NCI-H2029 treated with DMSO at 0.1 percent for 48 hours (cell line): ENCODE results near the gene POLR3A.
"Not testable (repeated sequence)": the region's sequence is repeated elsewhere in the genome, so short reads cannot be mapped to it uniquely, and the experiment has no call there.

Experiments
- DNase-seq: peaks from one replicate; lab custom pipeline; 2025; lab: John Stamatoyannopoulos, UW

Gene POLR3A

DNA sequence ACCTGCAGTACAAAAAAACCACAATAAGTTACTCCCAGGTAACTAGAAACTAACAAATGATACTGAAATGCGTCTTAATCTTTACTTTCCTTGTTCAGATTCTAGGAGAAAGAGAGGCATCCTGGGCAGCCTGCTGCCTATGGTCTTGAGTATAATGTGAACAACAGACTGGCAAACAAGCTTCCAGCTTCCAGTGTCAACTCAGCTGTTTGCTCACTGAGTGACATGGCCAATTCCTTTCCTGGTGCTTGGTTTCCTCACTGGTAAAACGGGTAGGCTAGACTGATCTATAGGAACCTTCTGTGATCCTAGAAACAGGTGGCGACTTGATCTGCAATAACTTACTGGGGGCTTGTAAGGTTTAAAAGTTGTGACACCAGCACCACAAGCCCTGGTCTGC is 10.1 kb downstream of the POLR3A start:
- no peak for DNase-seq

DNA sequence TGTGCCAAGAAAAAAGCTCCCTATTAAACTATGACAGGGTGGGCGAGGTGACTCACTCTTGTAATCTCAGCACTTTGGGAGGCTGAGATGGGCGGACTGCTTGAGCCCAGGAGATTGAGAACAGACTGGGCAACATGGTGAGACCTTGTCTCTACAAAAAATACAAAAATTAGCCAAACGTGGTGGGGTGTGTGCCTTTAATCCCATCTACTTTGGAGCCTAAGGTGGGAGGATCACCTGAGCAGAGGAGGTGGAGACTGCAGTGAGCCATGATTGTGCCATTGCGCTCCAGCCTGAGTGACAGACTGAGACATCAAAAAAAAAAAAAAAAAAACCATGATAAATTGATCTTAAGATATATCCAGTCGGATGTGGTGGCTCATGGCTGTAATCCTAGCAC is 11.5 kb downstream of the POLR3A start:
- DNase-seq: no peak

DNA sequence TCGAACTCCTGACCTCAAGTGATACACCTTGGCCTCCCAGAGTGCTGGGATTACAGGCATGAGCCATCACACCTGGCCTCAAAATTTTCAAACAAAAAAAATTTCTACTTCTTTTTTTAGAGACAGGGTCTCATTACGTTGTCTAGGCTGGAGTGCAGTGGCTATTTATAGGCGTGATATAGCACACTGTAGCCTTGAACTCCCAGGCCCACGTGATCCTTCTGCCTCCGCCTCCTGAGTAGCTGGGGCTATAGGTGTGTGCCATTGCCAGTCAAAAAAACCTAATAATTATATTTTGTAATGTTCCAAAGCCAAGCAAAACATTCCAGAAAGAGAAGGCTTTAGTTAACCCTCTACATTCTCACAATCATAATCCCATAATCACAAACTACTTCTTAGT is 13.8 kb downstream of the POLR3A start:
- DNase-seq: no peak

DNA sequence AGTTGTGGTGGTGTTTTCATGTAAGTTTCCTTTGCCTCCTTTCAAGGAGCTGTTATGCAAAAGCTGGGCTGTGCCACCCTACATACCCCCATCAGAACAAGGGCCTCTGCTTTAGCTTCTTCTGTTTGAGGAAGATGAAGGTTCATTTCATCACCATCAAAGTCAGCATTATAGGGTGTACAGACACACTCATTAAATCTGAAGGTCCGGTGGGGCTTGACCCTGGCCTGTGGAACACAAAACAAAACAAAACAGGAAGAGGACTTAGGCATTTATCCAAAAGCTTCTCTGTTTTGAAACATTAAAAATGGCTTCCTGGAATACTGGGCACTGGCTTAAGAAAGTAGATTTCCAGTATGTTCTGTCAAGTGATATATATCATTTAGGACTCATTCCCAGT is 15.8 kb downstream of the POLR3A start:
- DNase-seq: no peak

DNA sequence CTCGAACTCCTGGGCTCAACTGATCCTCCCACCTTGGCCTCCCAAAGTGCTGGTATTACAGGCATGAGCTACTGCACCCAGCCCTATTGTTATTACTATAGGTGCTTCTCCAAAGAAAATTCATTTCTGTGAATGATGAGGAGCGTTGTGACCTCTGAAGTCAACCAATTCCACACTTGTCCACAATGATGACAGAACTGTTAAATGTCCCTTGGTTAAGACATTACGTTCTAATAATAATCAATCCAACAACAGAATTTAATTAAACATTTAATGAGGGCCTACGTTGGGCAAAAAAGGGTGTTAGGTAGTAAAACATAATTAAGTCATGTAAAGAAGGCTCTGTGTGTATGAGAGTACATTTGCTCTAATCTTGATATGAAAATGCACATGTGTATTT is 18.2 kb downstream of the POLR3A start:
- DNase-seq: no peak

DNA sequence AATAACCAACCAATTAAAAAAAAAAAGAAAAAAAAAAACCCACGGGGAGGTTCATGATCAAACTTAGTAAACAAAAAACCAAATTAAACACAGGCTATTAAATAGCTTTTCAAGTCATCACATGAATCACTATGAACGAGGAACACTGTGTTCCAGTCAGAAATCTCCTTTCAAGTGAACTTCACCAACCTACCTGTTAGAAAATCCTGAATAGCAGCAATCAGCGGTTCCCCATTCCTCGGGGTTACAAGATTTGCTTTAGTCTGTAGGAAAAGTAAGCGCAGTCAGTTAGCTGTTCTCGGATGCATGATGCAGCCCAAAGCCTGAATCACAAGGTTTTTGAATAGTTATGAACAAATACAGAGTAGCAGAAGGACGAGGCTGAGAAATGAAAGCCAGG is 19.0 kb downstream of the POLR3A start:
- no peak for DNase-seq

DNA sequence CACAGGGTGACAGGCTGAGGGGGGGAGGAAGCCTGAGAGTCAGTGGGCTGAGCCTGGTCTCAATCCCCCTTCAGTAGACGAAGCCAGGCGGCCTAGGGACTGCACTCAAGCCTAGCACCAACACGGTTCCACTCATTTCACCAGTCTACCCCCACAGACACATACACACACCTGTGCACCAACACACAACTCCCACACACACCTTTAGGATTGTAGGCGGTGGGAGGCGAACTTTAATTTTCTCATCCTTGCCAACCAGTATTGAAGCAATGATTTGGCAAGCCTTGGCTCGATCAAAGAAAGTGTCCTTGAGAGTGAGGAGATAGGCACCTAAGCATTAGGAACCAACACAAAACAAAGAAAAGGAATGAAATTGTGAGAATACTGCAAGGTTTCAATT is 19.7 kb downstream of the POLR3A start:
- no peak for DNase-seq

DNA sequence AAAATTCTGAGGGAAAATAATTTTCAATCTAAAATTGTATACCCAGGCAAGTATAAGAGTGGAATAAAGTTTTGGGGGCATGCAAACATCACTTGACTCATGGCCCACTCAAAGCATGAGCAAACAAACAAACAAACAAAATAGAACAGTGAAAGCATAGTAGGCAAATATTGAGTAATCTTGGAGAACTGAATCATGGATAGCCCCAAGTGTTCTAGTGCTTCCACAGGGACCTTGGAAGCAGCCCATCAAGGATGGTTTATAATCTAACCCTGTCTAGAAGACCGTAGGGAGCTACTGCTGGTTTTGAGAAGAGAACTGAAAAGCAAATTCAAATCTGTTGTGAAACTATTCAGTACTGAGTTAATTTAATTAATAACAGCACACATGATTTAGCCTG is 22.1 kb downstream of the POLR3A start:
- DNase-seq: no peak

DNA sequence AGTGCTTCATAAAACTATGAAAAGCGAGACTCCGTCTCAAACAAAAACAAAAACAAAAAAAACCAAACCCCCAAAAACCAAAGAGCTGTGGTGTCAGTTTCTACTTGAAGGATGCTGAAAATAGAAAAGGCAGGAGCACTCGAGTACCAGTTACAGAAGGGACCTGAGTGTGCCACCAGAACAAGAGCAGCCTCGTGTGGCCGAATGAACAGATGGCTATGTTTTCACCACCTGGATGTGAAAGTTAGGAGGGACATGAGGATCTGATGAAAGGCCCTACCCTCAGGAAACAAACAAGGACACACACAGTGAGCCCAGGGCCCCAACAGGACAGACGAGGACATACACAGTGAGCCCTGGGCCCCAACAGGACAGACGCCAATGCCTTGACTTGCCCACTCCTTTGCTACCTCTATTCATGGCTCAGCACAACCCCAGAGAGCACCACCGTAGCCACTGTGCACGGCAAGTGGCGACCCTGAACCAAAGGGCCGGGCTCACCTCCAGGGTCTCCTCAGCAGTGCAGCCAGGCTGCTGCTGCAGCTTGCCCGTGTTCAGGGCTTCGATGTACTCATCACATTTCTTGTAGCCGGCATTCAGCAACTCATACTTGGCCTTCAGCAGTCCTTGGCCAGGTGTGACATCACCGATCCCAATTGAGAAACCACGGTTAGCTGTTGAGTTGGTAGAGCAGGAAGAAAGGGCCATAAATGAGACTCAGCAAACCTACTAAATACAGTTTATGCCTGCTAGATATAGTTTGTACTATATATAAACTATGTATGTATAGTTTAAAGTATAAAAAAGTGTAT is 24.9 kb downstream of the POLR3A start:
- DNase-seq: no peak

DNA sequence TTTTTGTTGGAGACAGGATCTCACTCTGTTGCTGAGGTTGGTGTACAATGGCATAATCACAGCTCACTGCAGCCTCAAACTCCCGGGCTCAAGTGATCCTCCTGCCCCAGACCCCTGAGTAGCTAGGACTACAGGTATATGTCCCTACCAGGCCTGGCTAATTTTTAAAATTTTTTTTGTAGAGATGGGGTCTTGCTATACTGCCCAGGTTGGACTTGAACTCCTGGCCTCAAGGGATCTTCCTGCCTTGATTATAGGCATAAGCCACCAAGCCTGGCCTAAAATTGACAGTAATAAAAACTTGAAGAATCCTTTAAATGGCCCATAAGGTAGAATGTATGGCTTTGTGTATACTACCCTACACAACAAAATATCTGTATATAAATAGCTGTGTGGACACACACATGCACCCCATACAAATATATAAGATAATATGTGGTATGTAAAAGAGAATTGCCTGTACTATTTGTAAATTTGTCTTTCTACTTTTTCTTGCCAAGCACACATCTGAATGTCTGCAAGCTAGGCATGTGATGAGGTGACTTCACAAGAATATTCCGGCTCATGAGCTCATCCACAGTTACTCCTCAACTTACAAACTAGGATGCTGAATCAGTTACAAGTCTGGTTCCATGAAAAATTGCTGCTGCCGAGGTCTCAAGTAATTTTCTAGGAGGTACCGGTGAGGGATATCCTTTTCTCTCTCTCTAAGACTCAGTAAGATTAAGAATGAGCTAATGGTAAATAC is 26.6 kb downstream of the POLR3A start:
- no peak for DNase-seq

DNA sequence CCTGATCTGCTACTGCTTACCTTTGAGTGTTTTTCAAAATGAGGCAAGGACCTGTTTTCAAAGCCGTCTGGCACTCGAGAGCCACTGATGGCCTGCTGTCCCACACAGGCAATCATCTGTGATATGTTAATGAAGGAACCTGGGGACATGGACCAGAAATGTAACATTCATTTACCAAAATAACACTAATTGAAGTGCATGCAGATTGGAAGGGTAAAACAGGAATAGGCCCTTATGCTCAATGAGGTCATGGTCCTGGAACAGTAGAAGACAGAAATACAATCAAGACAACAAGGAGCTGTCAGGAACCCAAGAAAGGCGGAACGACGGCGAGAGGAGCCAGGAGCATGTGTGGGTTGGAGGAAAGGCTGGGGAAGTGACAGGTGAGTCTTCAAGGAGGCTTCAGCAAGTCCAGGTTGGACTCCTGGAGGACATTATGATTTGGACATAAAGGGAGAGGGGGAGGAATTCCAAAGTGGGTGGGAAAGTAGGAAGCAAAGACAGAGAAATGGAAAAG is 28.3 kb downstream of the POLR3A start:
- DNase-seq: no peak

DNA sequence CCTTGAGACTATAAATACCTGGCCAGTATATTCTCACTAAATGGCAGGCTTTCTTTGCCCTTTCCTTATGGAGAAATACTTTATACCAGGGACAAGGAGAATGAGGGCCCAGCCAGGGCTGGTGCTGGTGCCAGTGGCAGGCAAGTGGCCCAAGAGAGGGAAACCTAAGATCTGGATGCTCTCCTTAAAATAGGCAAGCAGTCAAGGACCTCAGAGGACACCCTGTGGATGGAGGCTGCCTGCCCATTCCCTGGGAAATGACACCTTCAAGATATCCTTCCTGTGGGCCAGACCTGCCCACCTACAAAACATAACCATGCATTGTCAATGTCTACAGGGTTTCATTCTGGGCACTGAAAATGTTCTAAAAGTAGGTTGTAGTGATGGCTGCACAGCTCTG is 29.1 kb downstream of the POLR3A start:
- DNase-seq: no peak

DNA sequence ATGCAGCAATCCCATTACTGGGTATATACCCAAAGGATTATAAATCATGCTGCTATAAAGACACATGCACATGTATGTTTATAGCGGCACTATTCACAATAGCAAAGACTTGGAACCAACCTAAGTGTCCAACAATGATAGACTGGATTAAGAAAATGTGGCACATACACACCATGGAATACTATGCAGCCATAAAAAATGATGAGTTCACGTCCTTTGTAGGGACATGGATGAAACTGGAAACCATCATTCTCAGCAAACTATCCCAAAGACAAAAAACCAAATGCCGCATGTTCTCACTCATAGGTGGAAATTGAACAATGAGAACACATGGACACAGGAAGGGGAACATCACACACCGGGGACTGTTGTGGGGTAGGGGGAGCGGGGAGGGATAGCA is 30.5 kb downstream of the POLR3A start:
- DNase-seq: not testable (repeated sequence)

DNA sequence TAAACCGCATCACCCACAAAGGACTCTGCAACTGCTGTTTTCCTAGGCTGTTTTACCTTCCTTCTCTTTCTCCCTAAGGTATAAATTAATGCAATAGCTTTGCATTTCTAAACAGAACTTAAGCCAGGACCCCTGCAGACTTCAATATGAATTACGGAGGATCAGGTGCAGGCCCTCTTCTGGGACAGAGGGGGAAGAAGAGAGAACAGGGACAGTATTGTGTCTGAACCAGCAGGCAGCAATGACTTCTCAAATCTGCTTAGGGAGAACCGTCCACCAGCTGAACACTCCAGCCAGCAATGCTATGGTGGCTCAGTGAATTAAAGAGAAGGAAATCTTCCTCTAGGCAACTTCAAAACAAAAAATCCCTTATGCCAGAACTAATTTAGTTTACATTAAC is 35.7 kb downstream of the POLR3A start:
- no peak for DNase-seq

DNA sequence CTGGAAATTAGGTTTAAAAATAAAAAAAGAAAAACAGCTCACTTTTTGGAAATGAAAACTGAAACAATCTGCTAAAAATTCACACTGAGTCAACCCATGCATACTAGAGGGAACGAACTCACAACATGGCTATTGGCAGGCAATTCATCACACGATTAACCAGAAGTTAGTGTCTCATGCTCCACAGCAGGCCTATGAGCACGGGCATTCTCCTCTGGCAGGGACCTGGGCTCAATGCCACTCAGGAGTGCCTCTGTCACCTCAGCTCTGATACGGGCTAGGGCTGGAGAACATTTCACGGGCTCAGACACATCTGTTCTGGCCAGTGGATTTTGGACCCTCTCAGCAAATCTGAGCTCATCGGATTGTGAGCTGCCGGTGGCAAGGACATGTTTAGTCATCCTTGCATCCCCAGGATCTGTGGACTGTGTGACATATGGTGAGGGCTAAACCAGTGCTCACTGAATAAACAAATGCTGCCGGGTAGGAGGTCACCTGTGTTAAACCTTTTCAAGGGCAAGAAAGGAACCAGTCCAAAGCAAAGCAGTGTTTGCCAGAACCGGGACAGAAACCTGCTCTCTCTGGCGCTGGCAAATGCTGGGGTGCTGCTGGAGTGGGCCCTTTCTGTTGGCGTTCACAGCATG is 40.1 kb downstream of the POLR3A start:
- DNase-seq: no peak

DNA sequence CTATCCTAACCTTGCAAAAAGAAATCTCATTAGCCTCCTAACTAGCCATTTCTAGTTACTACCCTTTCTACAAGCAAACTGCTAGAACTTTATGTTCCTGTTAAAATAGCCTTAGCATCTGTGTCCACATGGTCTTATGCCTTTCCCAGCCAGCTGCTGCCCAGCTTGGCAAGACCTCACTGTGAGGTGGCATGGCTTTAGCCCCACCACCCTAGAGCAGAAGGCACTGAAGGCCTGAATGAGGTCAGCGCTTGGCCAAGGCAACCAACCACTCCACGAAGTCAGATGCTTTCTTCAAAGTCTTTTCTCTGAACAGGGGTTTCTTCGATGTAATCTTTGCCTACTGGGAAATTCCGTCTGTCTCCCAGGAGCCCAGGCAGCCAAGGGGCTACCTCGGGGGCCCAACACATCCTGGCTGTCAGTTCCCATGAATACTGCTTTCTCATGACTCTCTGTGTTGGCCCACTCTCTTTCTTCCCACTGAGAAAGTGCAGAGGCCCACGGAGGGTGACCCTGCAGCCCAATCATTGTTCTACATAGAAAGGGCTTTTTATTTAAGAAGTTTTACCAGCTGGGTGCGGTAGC is 41.6 kb downstream of the POLR3A start:
- no peak for DNase-seq

DNA sequence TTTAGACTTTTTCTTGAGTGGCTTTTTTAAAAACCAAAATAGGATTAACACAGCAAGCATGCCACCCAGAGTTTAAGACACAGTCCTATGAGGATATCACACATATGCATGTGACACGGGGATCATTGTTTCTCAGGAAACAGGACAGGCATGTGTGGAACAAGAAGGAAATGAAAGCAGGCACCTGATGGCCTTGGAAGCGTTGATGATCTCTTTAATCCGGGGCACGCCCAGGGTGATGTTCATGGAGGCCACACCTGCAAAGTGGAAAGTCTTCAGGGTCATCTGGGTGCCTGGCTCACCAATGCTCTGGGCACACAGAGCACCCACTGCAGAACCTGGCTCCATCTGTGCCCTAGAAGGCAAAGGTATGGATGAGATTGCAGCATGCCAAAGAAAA is 44.3 kb downstream of the POLR3A start:
- no peak for DNase-seq

DNA sequence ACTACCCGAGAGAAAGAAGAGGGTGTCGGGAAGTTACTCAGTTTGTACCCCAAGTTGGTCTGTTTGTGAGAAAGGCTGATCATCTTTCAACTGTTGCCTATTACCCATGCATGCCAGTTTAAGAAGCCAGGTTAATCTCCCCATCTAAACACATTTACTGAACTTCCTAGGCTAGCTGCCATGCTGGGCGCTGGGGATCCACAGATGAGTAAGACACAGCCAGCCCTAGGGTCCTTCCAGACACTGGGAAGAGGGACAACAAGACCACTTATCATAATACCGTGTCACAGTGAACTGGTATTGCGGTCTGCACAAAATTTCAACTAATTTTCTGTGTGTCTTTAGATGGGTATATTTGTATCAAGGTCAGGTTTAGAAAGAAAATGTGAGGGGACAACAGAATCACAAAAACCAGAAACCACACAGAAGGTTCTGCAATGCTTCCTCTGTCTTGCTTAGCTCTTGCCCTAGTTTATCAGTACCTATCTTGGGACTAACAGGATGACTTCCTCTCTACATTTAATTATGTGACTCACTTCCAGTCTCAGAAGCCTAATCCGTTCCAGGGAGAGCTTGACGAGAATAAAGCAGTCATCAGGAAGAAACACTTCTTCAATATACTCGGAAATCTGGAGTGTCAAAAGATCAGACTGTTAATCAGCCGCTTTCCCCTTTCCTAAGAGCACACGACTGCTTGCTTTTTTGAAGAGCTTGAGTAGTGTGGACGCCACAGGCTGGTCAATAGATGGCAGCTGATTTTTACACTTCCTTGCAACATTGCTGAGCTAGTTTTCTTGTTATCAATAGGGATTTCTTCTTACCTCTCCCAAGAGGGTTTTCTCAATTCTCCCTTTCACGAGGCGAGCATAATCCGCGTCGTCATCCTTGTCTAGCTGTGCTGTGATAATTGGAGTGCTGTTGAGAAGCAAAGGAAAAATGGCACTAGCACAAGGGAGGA is 45.7 kb downstream of the POLR3A start:
- DNase-seq: no peak

DNA sequence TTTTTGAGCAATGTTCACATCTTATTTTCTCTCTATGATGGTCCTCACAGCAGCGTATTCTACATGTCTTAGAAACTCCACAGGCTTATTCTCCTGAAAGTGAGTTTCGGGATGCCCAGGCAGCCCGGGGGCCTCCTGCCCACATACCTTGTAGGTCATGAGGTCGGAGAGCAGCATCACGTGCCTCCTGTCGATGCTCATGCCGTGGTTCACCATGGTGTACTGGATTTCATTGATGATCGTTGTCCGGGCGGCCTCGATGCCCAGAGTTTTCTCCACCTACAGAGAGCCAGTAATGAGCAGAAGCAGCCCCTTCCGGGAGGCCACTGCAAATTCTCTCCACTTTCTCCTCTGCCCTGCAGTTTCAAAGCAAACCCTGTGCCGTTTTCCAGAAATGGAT is 48.0 kb downstream of the POLR3A start:
- DNase-seq: no peak

DNA sequence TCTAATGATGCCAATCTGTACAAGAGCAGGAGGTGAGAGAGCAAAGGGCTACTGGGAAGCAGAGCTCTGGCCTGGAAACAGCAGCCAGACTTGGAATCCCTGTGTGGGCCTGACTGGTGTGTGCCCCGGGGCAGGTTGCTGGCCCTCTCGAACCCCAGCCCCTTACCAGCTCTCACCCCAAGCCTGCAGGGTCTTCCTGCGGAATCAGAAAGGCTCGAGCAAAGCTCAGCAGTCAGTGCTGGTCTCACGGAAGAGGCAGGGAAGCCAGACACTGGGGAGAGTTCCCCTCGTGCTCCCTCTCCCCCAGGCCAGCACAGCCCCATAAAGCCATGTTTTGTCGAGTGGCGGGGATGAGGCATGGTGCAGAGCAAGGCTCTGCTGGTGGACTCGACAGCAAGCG is 50.1 kb downstream of the POLR3A start:
- DNase-seq: no peak

DNA sequence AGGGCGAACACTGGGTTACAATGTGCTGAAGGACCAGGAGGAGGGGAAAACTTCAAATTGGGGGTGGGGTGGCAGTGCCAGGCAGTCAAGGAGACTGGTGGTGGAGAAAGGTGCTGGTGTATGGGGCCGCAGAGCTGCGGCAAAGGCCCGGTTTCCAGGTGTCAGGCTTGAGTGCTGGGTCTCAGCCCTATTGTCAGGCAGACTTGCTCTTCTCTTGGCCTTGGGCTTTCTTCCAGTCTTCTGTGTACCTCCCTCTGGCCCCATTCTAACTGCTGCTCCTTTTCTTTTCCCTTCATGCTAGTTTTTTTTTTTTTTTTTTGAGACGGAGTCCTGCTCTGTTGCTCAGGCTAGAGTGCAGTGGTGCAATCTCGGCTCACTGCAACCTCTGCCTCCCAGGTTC is 51.0 kb downstream of the POLR3A start:
- DNase-seq: no peak
